T-helper 1 cell treated with Interleukin-12 subunit alpha and Interleukin-12 subunit beta and Interleukin-4 antibody, amounts not matched to agents 30 ng/mL and 1 ng/mL, for 36 hours (primary cell): Measurements from ENCODE around the gene CDC6. TPM values are rescaled to one million over a fixed set of nuclear protein-coding genes. Genes with fewer than 3 reads are reported as not detected.

ENCODE experiments used
- intact Hi-C: fragments of 100-400 bp; cut with micrococcal nuclease; formaldehyde crosslinking; loops from one replicate; pipeline ENCODE4 v1.15.1; 2024
- total RNA-seq: library from RNA; stranded (reverse); gene quantifications from 2 replicates; pipeline ENCODE4 v1.2.3, GENCODE V29; 2022

The CDC6 gene
- 72.0 and 78.3 TPM in 2 replicates for total RNA-seq

GRCh38 chr17:40287494-40288369 is at the start of gene CDC6:
TSS of gene CDC6 (plus strand) at chr17:40287879. CDS start at chr17:40289421, 1,542 bp downstream.
- intact Hi-C loops = loop anchor here (1.0 to 5.0 kb wide), 9 partner anchors 31 to 836 kb away; partner anchors contain the start of genes CASC3, LRRC3C, MED1 and MED24

GRCh38 chr17:40241252-40241834 is 46.3 kb upstream of the CDC6 start:
- intact Hi-C loops = no loop called here

GRCh38 chr17:40242774-40243173 is 44.9 kb upstream of the CDC6 start:
- intact Hi-C loops = no loop called here

DNA sequence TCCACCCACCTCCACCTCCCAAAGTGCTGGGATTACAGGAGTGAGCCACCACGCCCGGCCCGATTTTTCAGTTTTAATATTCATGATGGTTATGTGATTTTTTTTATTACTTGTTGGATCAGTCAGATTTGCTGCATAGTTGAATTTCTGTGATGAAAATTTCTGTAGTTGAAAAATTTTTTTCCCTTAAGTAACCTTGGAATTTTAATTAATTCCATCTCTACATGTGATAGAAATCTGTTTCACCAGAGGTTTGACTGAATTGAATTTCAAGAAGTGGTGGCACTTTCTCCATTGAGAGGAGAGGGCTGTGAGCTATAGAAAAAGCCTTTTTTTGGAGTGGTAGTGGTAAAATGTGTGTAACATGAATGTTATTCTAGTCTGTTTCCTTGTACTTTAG is 43.9 kb upstream of the CDC6 start:
- intact Hi-C loops = no loop called here

GRCh38 chr17:40244255-40244654 is 43.4 kb upstream of the CDC6 start:
- intact Hi-C loops = no loop called here

DNA sequence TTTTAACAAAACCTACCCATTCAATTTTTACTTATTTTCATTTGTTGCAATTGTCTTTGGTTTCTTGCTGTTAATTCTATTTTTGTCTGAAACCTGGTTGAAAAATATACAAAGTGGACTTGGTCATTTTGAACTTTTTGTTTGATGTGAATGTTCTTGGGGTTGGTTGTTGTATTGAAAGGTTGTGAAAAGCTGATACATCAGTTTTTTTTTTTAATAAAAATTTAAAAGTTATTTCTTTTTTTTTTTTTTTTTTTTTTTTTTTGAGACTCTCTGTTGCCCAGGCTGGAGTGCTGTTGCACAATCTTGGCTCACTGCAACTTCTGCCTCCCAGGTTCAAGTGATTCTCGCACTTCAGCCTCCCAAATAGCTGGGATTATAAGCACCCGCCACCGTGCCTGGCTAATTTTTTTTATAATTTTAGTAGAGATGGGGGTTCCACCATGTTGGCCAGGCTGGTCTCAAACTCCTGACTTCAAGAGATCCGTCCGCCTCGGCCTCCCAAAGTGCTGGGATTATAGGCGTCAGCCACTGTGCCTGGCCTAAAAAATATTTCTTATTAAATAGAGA is 39.7 kb upstream of the CDC6 start:
- intact Hi-C loops = no loop called here

GRCh38 chr17:40248507-40248906 is 39.2 kb upstream of the CDC6 start:
- intact Hi-C loops = no loop called here

DNA sequence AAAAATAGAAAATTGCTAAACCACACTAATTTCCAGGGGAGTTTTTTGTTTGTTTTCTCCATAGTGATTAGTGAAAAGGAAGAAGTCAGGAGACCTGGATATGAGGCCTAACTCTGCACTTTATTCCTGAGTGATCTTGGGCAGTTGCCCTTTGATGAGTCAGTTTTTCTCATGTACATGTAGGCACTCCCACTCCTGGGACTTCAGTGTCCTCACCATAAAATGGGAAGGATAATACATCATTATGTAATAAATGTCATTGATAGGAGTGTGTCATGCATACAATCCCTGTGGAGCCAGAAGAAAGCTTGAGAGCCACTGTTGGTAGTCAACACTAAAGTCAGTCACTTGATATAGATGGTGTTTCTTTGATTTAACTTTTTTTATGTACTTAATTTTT is 36.1 kb upstream of the CDC6 start:
- intact Hi-C loops = no loop called here

GRCh38 chr17:40253565-40253964 is 34.1 kb upstream of the CDC6 start:
- intact Hi-C loops = no loop called here

DNA sequence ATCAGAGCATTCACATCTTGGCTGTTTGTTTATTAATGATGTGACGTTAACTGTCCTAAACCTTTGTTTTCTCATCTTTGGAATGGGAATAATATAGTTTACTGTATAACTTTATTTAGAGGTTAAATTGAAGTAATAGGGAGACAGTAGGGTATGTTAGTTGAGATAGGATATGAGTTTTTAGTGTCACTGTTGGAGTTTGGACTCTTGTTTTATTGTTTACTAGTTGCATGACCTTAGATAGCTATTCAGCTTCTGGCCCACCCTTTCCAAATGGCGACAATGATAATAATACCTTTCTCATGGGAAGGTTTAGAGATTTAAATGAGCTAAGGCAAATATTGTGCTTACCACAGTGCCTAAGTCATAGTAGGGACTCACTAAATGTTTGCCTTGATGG is 28.2 kb upstream of the CDC6 start:
- intact Hi-C loops = no loop called here

GRCh38 chr17:40260528-40260927 is 27.2 kb upstream of the CDC6 start:
- intact Hi-C loops = no loop called here

DNA sequence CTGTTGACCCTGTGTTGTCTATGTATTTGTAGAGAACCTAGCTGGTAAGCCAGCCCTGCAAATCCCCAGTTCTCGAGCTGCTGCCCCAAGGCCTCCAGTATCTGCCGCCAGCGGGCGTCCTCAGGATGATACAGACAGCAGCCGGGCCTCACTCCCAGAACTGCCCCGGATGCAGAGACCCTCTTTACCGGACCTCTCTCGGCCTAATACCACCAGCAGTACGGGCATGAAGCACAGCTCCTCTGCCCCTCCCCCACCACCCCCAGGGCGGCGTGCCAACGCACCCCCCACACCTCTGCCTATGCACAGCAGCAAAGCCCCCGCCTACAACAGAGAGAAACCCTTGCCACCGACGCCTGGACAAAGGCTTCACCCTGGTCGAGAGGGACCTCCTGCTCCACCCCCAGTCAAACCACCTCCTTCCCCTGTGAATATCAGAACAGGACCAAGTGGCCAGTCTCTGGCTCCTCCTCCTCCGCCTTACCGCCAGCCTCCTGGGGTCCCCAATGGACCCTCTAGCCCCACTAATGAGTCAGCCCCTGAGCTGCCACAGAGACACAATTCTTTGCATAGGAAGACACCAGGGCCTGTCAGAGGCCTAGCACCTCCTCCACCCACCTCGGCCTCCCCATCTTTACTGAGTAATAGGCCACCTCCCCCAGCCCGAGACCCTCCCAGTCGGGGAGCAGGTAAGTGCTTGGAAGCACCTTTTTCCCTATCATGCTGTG is 23.1 kb upstream of the CDC6 start:
- intact Hi-C loops = no loop called here

- intact Hi-C loops = no loop called here
Observed at GRCh38 chr17:40265337-40265736, 22.3 kb upstream of the CDC6 start.

- intact Hi-C loops = no loop called here
Observed at GRCh38 chr17:40266882-40267281, 20.8 kb upstream of the CDC6 start.

- intact Hi-C loops = no loop called here
Observed at GRCh38 chr17:40268141-40268712, 19.5 kb upstream of the CDC6 start.

GRCh38 chr17:40278414-40278813 is 9.3 kb upstream of the CDC6 start:
- intact Hi-C loops = no loop called here

GRCh38 chr17:40279402-40279801 is 8.3 kb upstream of the CDC6 start:
- intact Hi-C loops = no loop called here

GRCh38 chr17:40281663-40282062 is 6.0 kb upstream of the CDC6 start:
- intact Hi-C loops = no loop called here

- intact Hi-C loops = no loop called here
Observed at GRCh38 chr17:40283662-40284061, 4.0 kb upstream of the CDC6 start.

GRCh38 chr17:40284085-40284713 is 3.5 kb upstream of the CDC6 start:
- intact Hi-C loops = no loop called here

- intact Hi-C loops = loop anchor here (5.0 kb wide), 1 partner anchor 131 kb away; the partner anchor contains the start of gene TOP2A
Observed at GRCh38 chr17:40286473-40286872, 1.2 kb upstream of the CDC6 start.
